Skeletal muscle tissue (tissue), 4 donors: ENCODE results near the gene ATAD2B. TPM values are rescaled to one million over a fixed set of nuclear protein-coding genes. Genes with fewer than 3 reads are reported as not detected.

Source experiments
- H3K27ac ChIP-seq: one replicate; pipeline ENCODE4 v1.7.0; 2013; ENCODE audit warnings: mild to moderate bottlenecking, low read depth, low read length, inconsistent platforms
- H3K27me3 ChIP-seq, 3 donors: one replicate each; pipeline ENCODE4 v1.7.0; 2013; ENCODE audit warnings: low read length in 3 of 3; ENCODE audit not compliant: control insufficient read depth in 3 of 3, insufficient read depth in 3 of 3
- H3K36me3 ChIP-seq, 3 donors: one replicate each; pipeline ENCODE4 v1.7.0; 2013; ENCODE audit warnings: low read length in 3 of 3; ENCODE audit not compliant: control insufficient read depth in 3 of 3, insufficient read depth in 3 of 3
- H3K4me1 ChIP-seq, 3 donors: one replicate each; pipeline ENCODE4 v1.7.0; 2013; ENCODE audit warnings: low read length in 3 of 3, mild to moderate bottlenecking in 3 of 3; ENCODE audit not compliant: control insufficient read depth in 3 of 3, insufficient read depth in 3 of 3
- H3K4me3 ChIP-seq, 3 donors: one replicate each; pipeline ENCODE4 v1.7.0; 2013; ENCODE audit warnings: low read length in 3 of 3
- H3K9ac ChIP-seq, 3 donors: one replicate each; pipeline ENCODE4 v1.7.0; 2013; ENCODE audit warnings: low read length in 3 of 3, mild to moderate bottlenecking in 3 of 3, moderate library complexity in 2 of 3, low read depth in 1 of 3
- H3K9me3 ChIP-seq, 3 donors: one replicate each; pipeline ENCODE4 v1.7.0; 2013; ENCODE audit warnings: low read length in 3 of 3; ENCODE audit not compliant: control insufficient read depth in 3 of 3
- total RNA-seq: library from RNA; depleted of rRNA; stranded (reverse); fragments of >200 nt; gene quantifications from one replicate; pipeline ENCODE4 v1.2.3, GENCODE V29; 2014
- donor health status: Osteomylitis.

The ATAD2B gene
- total RNA-seq, 1 donor from 2014 or later = 30.3 TPM

- peaks cover 0 to 9% (median 7%) of the 10 kb centered on the region in 3 donors for H3K36me3 ChIP-seq
- H3K27ac ChIP-seq = no peak overlapping the region
- H3K4me1 ChIP-seq = no peaks in the 10 kb centered on the region
- H3K9ac ChIP-seq = no peak overlapping the region
- H3K9me3 ChIP-seq = no peaks in the 10 kb centered on the region
- no peaks in the 10 kb centered on the region for H3K27me3 ChIP-seq
- H3K4me3 ChIP-seq = no peak overlapping the region
Measured at GRCh38 chr2:23838996-23839395, 87.9 kb downstream of the ATAD2B start.

GRCh38 chr2:23838581-23838980 lies 88.3 kb downstream of the ATAD2B start:
- H3K4me3 ChIP-seq = no peak overlapping the region
- H3K9ac ChIP-seq = no peak overlapping the region
- no peaks in the 10 kb centered on the region for H3K4me1 ChIP-seq
- H3K27ac ChIP-seq = no peak overlapping the region
- no peaks in the 10 kb centered on the region for H3K9me3 ChIP-seq
- peaks cover 0 to 9% (median 7%) of the 10 kb centered on the region in 3 donors for H3K36me3 ChIP-seq
- H3K27me3 ChIP-seq = no peaks in the 10 kb centered on the region

- H3K27ac ChIP-seq = no peak overlapping the region
- H3K4me1 ChIP-seq = no peaks in the 10 kb centered on the region
Measured at GRCh38 chr2:23837871-23838270, 89.1 kb downstream of the ATAD2B start.

GRCh38 chr2:23836971-23837565 lies 89.9 kb downstream of the ATAD2B start:
- H3K27ac ChIP-seq = no peak overlapping the region

More at GRCh38 chr2:23837871-23838270, 89.1 kb downstream of the ATAD2B start:
- Histone ChIP-seq H3K9ac (no peak overlapping the region), H3K36me3 (peaks cover 0 to 9% (median 7%) of the 10 kb centered on the region in 3 donors), H3K9me3 (no peaks in the 10 kb centered on the region), H3K4me3 (no peak overlapping the region), H3K27me3 (no peaks in the 10 kb centered on the region)

GRCh38 chr2:23836505-23836904 lies 90.4 kb downstream of the ATAD2B start:
- Histone ChIP-seq H3K9ac (no peak overlapping the region), H3K4me1 (no peaks in the 10 kb centered on the region), H3K4me3 (no peak overlapping the region), H3K36me3 (peaks cover 0 to 9% (median 7%) of the 10 kb centered on the region in 3 donors), H3K9me3 (no peaks in the 10 kb centered on the region), H3K27ac (no peak overlapping the region), H3K27me3 (no peaks in the 10 kb centered on the region)

More at GRCh38 chr2:23836971-23837565, 89.9 kb downstream of the ATAD2B start:
- no peak overlapping the region for H3K9ac ChIP-seq
- peaks cover 0 to 9% (median 7%) of the 10 kb centered on the region in 3 donors for H3K36me3 ChIP-seq
- H3K27me3 ChIP-seq = no peaks in the 10 kb centered on the region
- no peaks in the 10 kb centered on the region for H3K9me3 ChIP-seq
- H3K4me3 ChIP-seq = no peak overlapping the region
- no peaks in the 10 kb centered on the region for H3K4me1 ChIP-seq

- Histone ChIP-seq H3K9me3 (no peaks in the 10 kb centered on the region), H3K36me3 (peaks cover 0 to 9% (median 7%) of the 10 kb centered on the region in 3 donors), H3K27me3 (no peaks in the 10 kb centered on the region), H3K4me1 (no peaks in the 10 kb centered on the region), H3K27ac (no peak overlapping the region), H3K9ac (no peak overlapping the region), H3K4me3 (no peak overlapping the region)
Measured at GRCh38 chr2:23835988-23836387, 90.9 kb downstream of the ATAD2B start.

GRCh38 chr2:23835423-23835822 lies 91.5 kb downstream of the ATAD2B start:
- H3K9ac ChIP-seq = no peak overlapping the region
- H3K27me3 ChIP-seq = no peaks in the 10 kb centered on the region
- no peaks in the 10 kb centered on the region for H3K9me3 ChIP-seq
- no peak overlapping the region for H3K4me3 ChIP-seq
- no peaks in the 10 kb centered on the region for H3K4me1 ChIP-seq
- no peak overlapping the region for H3K27ac ChIP-seq
- peaks cover 0 to 9% (median 7%) of the 10 kb centered on the region in 3 donors for H3K36me3 ChIP-seq

- H3K9me3 ChIP-seq = no peaks in the 10 kb centered on the region
- no peaks in the 10 kb centered on the region for H3K27me3 ChIP-seq
- H3K9ac ChIP-seq = no peak overlapping the region
- no peak overlapping the region for H3K27ac ChIP-seq
- H3K4me1 ChIP-seq = no peaks in the 10 kb centered on the region
- peaks cover 0 to 4% (median 3%) of the 10 kb centered on the region in 3 donors for H3K36me3 ChIP-seq
- H3K4me3 ChIP-seq = no peak overlapping the region
Measured at GRCh38 chr2:23828986-23829385, 97.9 kb downstream of the ATAD2B start.

- H3K4me1 ChIP-seq = no peaks in the 10 kb centered on the region
- no peaks in the 10 kb centered on the region for H3K9me3 ChIP-seq
- no peaks in the 10 kb centered on the region for H3K27me3 ChIP-seq
- H3K4me3 ChIP-seq = no peak overlapping the region
- H3K9ac ChIP-seq = no peak overlapping the region
- H3K36me3 ChIP-seq = peaks cover under 1 to 4% (median 4%) of the 10 kb centered on the region in 3 donors
- H3K27ac ChIP-seq = no peak overlapping the region
Measured at GRCh38 chr2:23828256-23828980, 98.5 kb downstream of the ATAD2B start.

GRCh38 chr2:23827287-23827686 lies 99.6 kb downstream of the ATAD2B start:
- H3K9me3 ChIP-seq = no peaks in the 10 kb centered on the region
- no peaks in the 10 kb centered on the region for H3K27me3 ChIP-seq

More at GRCh38 chr2:23827287-23827686, 99.6 kb downstream of the ATAD2B start:
- no peak overlapping the region for H3K9ac ChIP-seq
- H3K4me1 ChIP-seq = no peaks in the 10 kb centered on the region
- H3K4me3 ChIP-seq = no peak overlapping the region
- peaks cover 4 to 9% (median 4%) of the 10 kb centered on the region in 3 donors for H3K36me3 ChIP-seq
- no peak overlapping the region for H3K27ac ChIP-seq
